NB4 (cell line): ENCODE data around the gene COX17.

ENCODE experiments used
- MYC ChIP-seq: IDR thresholded peaks from 2 replicates; pipeline ENCODE4 v1.6.1; 2011; ENCODE audit warnings: low read depth, low read length
- POLR2A ChIP-seq: IDR thresholded peaks from 2 replicates; pipeline ENCODE4 v1.6.1; 2011; ENCODE audit warnings: mild to moderate bottlenecking; ENCODE audit not compliant: insufficient read length; ENCODE audit errors: extremely low read depth
- TF ChIP-seq, protein P1 (sequence below): IDR thresholded peaks from one replicate; pipeline ENCODE4 v1.5.1; 2012; ENCODE audit warnings: low read depth, low read length

DNA sequence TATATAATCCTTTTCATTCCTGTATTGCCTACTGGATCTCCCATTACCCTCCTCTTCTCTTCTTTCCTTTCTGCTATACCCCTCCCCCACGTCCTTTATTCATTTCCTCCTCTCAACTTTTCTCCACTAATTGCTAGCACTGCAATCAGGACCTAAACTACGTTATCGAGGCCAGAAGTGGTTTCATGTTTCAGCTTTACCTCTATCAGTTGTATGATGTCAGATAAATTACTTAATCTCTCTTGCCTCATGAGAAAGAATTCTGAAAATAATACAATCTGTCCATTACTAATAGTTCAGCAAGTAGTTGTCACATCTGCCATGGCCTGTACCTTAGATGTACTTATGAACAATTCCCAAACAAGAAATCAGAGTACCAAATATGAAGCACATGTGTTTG lies 27.4 kb downstream of the COX17 start:
- TF ChIP-seq, protein P1, sequence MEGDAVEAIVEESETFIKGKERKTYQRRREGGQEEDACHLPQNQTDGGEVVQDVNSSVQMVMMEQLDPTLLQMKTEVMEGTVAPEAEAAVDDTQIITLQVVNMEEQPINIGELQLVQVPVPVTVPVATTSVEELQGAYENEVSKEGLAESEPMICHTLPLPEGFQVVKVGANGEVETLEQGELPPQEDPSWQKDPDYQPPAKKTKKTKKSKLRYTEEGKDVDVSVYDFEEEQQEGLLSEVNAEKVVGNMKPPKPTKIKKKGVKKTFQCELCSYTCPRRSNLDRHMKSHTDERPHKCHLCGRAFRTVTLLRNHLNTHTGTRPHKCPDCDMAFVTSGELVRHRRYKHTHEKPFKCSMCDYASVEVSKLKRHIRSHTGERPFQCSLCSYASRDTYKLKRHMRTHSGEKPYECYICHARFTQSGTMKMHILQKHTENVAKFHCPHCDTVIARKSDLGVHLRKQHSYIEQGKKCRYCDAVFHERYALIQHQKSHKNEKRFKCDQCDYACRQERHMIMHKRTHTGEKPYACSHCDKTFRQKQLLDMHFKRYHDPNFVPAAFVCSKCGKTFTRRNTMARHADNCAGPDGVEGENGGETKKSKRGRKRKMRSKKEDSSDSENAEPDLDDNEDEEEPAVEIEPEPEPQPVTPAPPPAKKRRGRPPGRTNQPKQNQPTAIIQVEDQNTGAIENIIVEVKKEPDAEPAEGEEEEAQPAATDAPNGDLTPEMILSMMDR: no peak
- TF ChIP-seq POLR2A (no peak), MYC (no peak)
